ENCODE measurements around the gene PTGIR.

DNA sequence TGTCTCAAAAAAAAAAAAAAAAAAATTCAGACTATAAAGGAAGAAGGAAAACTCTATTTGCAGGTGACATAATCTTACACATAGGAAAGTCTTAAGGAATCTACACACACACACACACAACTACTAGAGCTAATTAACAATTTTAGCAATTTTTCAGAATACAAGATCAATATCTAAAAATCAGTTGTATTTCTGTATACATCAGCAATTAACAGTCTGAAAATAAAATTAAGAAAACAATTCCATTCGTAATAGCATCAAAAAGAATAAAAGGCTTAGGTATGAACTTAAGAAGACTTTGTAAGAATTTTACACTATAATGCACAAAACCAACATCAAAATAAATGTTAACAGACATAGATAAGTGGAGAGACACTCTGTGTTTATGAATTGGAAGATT, 39.4 kb downstream of the PTGIR start:
- TF ChIP-seq POLR2A (IDR thresholded peaks at IDR 0.05): no peak
- TF ChIP-seq, protein P1, sequence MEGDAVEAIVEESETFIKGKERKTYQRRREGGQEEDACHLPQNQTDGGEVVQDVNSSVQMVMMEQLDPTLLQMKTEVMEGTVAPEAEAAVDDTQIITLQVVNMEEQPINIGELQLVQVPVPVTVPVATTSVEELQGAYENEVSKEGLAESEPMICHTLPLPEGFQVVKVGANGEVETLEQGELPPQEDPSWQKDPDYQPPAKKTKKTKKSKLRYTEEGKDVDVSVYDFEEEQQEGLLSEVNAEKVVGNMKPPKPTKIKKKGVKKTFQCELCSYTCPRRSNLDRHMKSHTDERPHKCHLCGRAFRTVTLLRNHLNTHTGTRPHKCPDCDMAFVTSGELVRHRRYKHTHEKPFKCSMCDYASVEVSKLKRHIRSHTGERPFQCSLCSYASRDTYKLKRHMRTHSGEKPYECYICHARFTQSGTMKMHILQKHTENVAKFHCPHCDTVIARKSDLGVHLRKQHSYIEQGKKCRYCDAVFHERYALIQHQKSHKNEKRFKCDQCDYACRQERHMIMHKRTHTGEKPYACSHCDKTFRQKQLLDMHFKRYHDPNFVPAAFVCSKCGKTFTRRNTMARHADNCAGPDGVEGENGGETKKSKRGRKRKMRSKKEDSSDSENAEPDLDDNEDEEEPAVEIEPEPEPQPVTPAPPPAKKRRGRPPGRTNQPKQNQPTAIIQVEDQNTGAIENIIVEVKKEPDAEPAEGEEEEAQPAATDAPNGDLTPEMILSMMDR (IDR thresholded peaks at IDR 0.05): no peak

All from ovary (tissue), 3 donors.